ENCODE measurements around the gene ZNF621. TPM values are rescaled to one million over a fixed set of nuclear protein-coding genes. Genes with fewer than 3 reads are reported as not detected.

ZNF621 gene
- total and polyA plus RNA-seq, 4 donors: 3.3 to 11.5 (median 7.0) TPM

DNA sequence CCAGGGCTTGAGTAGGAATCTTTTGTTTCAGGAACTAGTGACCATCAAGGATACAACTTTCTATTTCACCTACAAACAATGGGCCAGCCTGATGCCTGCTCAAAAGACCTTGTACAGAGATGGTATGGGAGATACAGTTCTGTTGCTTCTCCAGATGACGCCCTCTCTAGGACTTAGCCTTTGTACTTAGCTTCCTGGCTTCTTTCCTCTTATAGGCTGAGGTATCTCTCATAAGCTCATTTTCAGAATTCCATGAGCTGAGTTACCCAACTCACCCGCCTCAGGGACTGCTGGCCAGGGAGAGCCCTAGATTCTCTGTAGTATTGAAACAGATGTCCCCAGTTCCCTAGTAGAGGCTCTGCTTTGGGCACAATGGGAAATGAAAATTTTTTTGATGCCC lies 27.5 kb upstream of the ZNF621 start:
- WGBS: 97% methylated on average over 2 of the region's 2 CpGs
- Histone ChIP-seq H3K9ac (ENCODE audit: low read depth in 1 of 2, low read length in 2 of 2) (no peak overlapping the region), H3K4me1 (ENCODE audit: control insufficient read depth in 4 of 4, insufficient read depth in 4 of 4, low read length in 3 of 4) (no peaks in the 10 kb centered on the region), H3K27me3 (ENCODE audit: control insufficient read depth in 4 of 4, insufficient read depth in 4 of 4, low read length in 3 of 4) (no peaks in the 10 kb centered on the region), H3K27ac (ENCODE audit: low read depth in 1 of 2, low read length in 2 of 2) (no peak overlapping the region), H3K9me3 (ENCODE audit: control insufficient read depth in 4 of 4, low read length in 3 of 4) (no peaks in the 10 kb centered on the region), H3K4me3 (ENCODE audit: low read depth in 1 of 3, low read length in 3 of 3) (no peak overlapping the region), H3K36me3 (ENCODE audit: control insufficient read depth in 4 of 4, insufficient read depth in 3 of 4, low read depth in 1 of 4, low read length in 3 of 4) (no peaks in the 10 kb centered on the region)
- no peak for DNase-seq (ENCODE audit: low spot score)
- TF ChIP-seq NR2F2 (IDR thresholded peaks at IDR 0.05) (no peak), FOXA1 (IDR thresholded peaks at IDR 0.05) (no peak), GABPA (IDR thresholded peaks at IDR 0.05 in 1 of 2, conservative IDR thresholded peaks at IDR 0.05 in 1 of 2) (no peak), SP1 (IDR thresholded peaks at IDR 0.05) (no peak), RAD21 (IDR thresholded peaks at IDR 0.05) (no peak)
- TF ChIP-seq, protein P1, sequence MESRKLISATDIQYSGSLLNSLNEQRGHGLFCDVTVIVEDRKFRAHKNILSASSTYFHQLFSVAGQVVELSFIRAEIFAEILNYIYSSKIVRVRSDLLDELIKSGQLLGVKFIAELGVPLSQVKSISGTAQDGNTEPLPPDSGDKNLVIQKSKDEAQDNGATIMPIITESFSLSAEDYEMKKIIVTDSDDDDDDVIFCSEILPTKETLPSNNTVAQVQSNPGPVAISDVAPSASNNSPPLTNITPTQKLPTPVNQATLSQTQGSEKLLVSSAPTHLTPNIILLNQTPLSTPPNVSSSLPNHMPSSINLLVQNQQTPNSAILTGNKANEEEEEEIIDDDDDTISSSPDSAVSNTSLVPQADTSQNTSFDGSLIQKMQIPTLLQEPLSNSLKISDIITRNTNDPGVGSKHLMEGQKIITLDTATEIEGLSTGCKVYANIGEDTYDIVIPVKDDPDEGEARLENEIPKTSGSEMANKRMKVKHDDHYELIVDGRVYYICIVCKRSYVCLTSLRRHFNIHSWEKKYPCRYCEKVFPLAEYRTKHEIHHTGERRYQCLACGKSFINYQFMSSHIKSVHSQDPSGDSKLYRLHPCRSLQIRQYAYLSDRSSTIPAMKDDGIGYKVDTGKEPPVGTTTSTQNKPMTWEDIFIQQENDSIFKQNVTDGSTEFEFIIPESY (IDR thresholded peaks at IDR 0.05): no peak

GRCh38 chr3:40499952-40500351 lies 24.8 kb upstream of the ZNF621 start:
- TF ChIP-seq YY1 (IDR thresholded peaks at IDR 0.05): no peak
- TF ChIP-seq, protein P1 (IDR thresholded peaks at IDR 0.05): no peak
- TF ChIP-seq REST (IDR thresholded peaks at IDR 0.05): no peak
- no peak for TF ChIP-seq FOXA2 (IDR thresholded peaks at IDR 0.05)
- TF ChIP-seq SP1 (IDR thresholded peaks at IDR 0.05): no peak
- TF ChIP-seq TAF1 (conservative IDR thresholded peaks at IDR 0.05): no peak
- TF ChIP-seq, protein P2, sequence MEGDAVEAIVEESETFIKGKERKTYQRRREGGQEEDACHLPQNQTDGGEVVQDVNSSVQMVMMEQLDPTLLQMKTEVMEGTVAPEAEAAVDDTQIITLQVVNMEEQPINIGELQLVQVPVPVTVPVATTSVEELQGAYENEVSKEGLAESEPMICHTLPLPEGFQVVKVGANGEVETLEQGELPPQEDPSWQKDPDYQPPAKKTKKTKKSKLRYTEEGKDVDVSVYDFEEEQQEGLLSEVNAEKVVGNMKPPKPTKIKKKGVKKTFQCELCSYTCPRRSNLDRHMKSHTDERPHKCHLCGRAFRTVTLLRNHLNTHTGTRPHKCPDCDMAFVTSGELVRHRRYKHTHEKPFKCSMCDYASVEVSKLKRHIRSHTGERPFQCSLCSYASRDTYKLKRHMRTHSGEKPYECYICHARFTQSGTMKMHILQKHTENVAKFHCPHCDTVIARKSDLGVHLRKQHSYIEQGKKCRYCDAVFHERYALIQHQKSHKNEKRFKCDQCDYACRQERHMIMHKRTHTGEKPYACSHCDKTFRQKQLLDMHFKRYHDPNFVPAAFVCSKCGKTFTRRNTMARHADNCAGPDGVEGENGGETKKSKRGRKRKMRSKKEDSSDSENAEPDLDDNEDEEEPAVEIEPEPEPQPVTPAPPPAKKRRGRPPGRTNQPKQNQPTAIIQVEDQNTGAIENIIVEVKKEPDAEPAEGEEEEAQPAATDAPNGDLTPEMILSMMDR (IDR thresholded peaks at IDR 0.05; ENCODE audit: low read depth, low read length, missing input control): no peak
- no peak for TF ChIP-seq GABPA (IDR thresholded peaks at IDR 0.05 in 1 of 2, conservative IDR thresholded peaks at IDR 0.05 in 1 of 2)
- no peak for TF ChIP-seq ATF3 (IDR thresholded peaks at IDR 0.05)
- TF ChIP-seq MAX (IDR thresholded peaks at IDR 0.05): no peak
- no peak for TF ChIP-seq FOXA1 (IDR thresholded peaks at IDR 0.05)
- no peak for TF ChIP-seq RXRA (IDR thresholded peaks at IDR 0.05)
- TF ChIP-seq NR2F2 (IDR thresholded peaks at IDR 0.05): no peak
- no peak for TF ChIP-seq RAD21 (IDR thresholded peaks at IDR 0.05)
- TF ChIP-seq HNF4G (IDR thresholded peaks at IDR 0.05): no peak
- TF ChIP-seq EGR1 (IDR thresholded peaks at IDR 0.05; ENCODE audit: low read depth in 2 of 2): no peak
- no peak for TF ChIP-seq JUND (IDR thresholded peaks at IDR 0.05)
- no peak for TF ChIP-seq HNF4A (conservative IDR thresholded peaks at IDR 0.05)
- Histone ChIP-seq H3K36me3 (ENCODE audit: control insufficient read depth in 4 of 4, insufficient read depth in 3 of 4, low read depth in 1 of 4, low read length in 3 of 4) (no peaks in the 10 kb centered on the region), H3K4me3 (ENCODE audit: low read depth in 1 of 3, low read length in 3 of 3) (no peak overlapping the region), H3K9me3 (ENCODE audit: control insufficient read depth in 4 of 4, low read length in 3 of 4) (no peaks in the 10 kb centered on the region), H3K27ac (ENCODE audit: low read depth in 1 of 2, low read length in 2 of 2) (no peak overlapping the region), H3K27me3 (ENCODE audit: control insufficient read depth in 4 of 4, insufficient read depth in 4 of 4, low read length in 3 of 4) (no peaks in the 10 kb centered on the region), H3K9ac (ENCODE audit: low read depth in 1 of 2, low read length in 2 of 2) (no peak overlapping the region), H3K4me1 (ENCODE audit: control insufficient read depth in 4 of 4, insufficient read depth in 4 of 4, low read length in 3 of 4) (no peaks in the 10 kb centered on the region)
- WGBS: 87% methylated on average over 1 of the region's 1 CpG
- DNase-seq (ENCODE audit: low spot score): no peak
